ENCODE data around the gene ZBTB1.
"Not testable (repeated sequence)": the region's sequence is repeated elsewhere in the genome, so short reads cannot be mapped to it uniquely, and the experiment has no call there.

Gene ZBTB1

GRCh38 chr14:64496764-64497163, 7.8 kb upstream of the ZBTB1 start:
- no peak for DNase-seq (ENCODE audit: low read depth)

GRCh38 chr14:64500088-64500487, 4.5 kb upstream of the ZBTB1 start:
- DNase-seq (ENCODE audit: low read depth) = no peak

- DNase-seq (ENCODE audit: low read depth) = no peak
Measured at GRCh38 chr14:64501411-64502171, 3.0 kb upstream of the ZBTB1 start.

- no peak for DNase-seq (ENCODE audit: low read depth)
Measured at GRCh38 chr14:64502456-64502855, 2.1 kb upstream of the ZBTB1 start.

GRCh38 chr14:64502887-64503433, 1.6 kb upstream of the ZBTB1 start:
- DNase-seq (ENCODE audit: low read depth) = no peak

- peak; percentile 94 for DNase-seq (ENCODE audit: low read depth)
Measured at GRCh38 chr14:64503434-64504309, 898 bp upstream of the ZBTB1 start, which contains the start of gene ZBTB25. Gene ZBTB25, minus strand, starts transcription at chr14:64503838. Its CDS starts 13,305 bp downstream, at chr14:64490533.

- peak; percentile 69 for DNase-seq (ENCODE audit: low read depth)
Measured at GRCh38 chr14:64504897-64505794, 576 bp downstream of the ZBTB1 start.

GRCh38 chr14:64506721-64507120, 2.2 kb downstream of the ZBTB1 start:
- DNase-seq (ENCODE audit: low read depth) = no peak

GRCh38 chr14:64507376-64508156, 3.0 kb downstream of the ZBTB1 start:
- DNase-seq (ENCODE audit: low read depth) = no peak

GRCh38 chr14:64508215-64508776, 3.7 kb downstream of the ZBTB1 start:
- DNase-seq (ENCODE audit: low read depth) = no peak

GRCh38 chr14:64509036-64509435, 4.5 kb downstream of the ZBTB1 start:
- DNase-seq (ENCODE audit: low read depth) = no peak

GRCh38 chr14:64510825-64511671, 6.5 kb downstream of the ZBTB1 start:
- no peak for DNase-seq (ENCODE audit: low read depth)

- DNase-seq (ENCODE audit: low read depth) = no peak
Measured at GRCh38 chr14:64513271-64513670, 8.7 kb downstream of the ZBTB1 start.

- DNase-seq (ENCODE audit: low read depth) = no peak
Measured at GRCh38 chr14:64515053-64515452, 10.5 kb downstream of the ZBTB1 start.

- DNase-seq (ENCODE audit: low read depth) = no peak
Measured at GRCh38 chr14:64516969-64517368, 12.4 kb downstream of the ZBTB1 start.

- not testable (repeated sequence) for DNase-seq (ENCODE audit: low read depth)
Measured at GRCh38 chr14:64517667-64518066, 13.1 kb downstream of the ZBTB1 start.

GRCh38 chr14:64518229-64518628, 13.7 kb downstream of the ZBTB1 start:
- DNase-seq (ENCODE audit: low read depth) = no peak

- no peak for DNase-seq (ENCODE audit: low read depth)
Measured at GRCh38 chr14:64520699-64521098, 16.1 kb downstream of the ZBTB1 start.

- DNase-seq (ENCODE audit: low read depth) = no peak
Measured at GRCh38 chr14:64522591-64523355, 18.2 kb downstream of the ZBTB1 start.

All from stimulated activated CD8-positive, alpha-beta memory T cell treated with anti-CD3 and anti-CD28 coated beads, Interleukin-12 subunit alpha, Interleukin-12 subunit beta, amount 100 ng/mL, for 4 hours (primary cell).